Stimulated activated CD8-positive, alpha-beta memory T cell treated with anti-CD3 and anti-CD28 coated beads, Interleukin-12 subunit alpha, Interleukin-12 subunit beta, amount 100 ng/mL, for 4 hours (primary cell): ENCODE measurements around the gene HIRIP3.
A peak's percentile ranks its signal among the peaks of the same experiment; 100 is the strongest.

ENCODE experiments used
- DNase-seq: peaks from one replicate; pipeline ENCODE4 v3.0.0-alpha.2; 2020; ENCODE audit warnings: low read depth

HIRIP3 gene

DNA sequence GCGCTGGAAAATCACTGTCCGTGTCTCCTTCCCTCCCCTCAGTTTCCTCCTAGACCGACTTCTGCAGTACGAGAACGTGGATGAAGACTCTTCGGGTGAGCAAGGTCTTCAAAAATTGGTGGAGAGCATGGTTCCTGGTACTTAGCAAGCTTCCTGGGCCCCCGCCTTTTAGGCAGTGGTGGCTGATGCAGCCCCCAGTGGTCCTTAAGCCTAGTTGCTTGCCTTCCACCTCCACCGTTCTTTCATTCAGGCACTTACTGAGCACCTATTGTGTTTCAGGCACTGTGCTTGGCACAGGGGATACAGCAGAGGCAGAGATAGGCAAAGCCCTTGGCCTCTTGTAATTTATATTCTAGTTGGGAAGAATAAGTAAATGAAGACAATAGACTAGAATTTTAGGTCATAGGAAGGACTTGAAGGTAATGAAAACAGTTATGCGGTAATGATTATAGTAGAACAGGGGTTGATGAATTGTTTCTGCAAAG is 1.4 kb upstream of the HIRIP3 start:
- DNase-seq: no peak

DNA sequence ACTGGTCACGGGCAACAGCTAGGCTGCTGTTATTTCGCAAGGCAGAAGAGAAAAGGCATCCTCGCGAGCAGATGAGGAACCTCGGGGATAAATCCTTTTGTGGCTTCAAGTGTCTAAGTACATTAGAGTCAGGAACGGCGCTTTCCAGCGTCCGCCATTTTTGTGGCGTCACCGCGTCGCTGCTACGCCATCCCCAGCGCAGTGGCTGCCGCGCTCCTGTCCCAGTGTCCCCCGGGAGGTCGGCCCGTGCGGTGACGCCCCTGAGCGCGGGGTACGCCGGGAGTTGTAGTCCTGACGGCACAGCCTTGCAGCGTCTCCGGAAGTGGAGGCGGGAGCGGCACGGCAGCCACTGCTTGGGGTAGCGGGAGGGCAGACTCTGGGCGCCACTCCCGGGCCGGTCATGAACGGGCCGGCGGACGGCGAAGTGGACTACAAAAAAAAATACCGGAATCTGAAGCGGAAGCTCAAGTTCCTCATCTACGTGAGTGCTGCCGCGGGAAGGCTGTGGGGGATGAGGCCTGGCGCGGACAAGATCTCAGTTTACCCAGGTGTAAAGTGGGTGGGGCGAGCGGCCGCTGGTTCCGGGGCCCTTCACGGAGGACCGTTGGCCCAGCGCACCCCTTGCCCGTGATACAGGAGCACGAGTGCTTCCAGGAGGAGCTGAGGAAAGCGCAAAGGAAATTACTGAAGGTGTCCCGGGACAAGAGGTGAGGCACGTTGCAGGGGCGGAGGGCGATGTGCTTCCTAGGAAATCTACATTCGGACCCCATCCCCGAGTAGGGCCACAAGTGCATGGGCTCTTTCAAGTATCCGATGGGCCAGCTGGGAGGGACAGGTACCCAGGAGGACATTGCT is 721 bp upstream of the HIRIP3 start, which contains the start of gene INO80E:
Gene INO80E, plus strand, starts transcription at position 331 of the 855 bp plus-strand sequence. Its CDS starts 70 bp downstream, at position 401.
- DNase-seq: peak; percentile 99

DNA sequence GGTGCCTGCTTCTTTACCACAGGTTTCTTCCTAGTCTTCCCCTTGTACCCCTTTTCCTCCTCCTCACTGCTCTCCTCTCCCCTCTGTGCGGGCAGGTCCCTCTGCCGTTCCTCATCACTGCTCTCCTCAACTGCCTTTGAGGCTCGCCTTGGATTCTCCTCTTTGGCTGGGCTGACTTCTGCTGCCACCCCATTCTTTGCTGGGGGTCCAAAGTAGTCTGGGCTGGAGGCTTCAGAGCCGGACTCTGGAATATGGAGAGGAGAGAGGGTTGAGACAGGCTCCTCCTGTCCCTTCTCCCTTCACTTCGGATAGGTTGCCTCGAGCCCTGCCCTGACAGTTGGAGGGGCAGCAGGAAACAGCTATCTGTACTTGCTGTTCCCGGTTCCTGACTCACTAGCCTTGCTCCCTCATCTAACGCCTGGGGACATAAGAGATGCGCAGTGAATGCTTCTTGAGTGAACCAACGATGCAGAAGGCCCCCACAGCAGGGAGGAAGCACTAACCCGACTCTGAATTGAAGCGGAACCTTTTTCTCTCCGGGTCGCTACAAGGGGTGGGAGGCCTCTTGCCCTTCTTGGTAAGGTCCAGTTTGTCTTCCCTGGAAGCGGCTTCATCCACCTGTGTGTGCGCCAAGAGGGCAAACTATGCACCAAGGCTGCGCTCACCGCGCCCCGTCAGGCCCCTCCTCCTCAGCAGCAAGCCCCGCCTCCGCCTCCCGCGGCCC is 655 bp downstream of the HIRIP3 start:
- peak; percentile 48 for DNase-seq

DNA sequence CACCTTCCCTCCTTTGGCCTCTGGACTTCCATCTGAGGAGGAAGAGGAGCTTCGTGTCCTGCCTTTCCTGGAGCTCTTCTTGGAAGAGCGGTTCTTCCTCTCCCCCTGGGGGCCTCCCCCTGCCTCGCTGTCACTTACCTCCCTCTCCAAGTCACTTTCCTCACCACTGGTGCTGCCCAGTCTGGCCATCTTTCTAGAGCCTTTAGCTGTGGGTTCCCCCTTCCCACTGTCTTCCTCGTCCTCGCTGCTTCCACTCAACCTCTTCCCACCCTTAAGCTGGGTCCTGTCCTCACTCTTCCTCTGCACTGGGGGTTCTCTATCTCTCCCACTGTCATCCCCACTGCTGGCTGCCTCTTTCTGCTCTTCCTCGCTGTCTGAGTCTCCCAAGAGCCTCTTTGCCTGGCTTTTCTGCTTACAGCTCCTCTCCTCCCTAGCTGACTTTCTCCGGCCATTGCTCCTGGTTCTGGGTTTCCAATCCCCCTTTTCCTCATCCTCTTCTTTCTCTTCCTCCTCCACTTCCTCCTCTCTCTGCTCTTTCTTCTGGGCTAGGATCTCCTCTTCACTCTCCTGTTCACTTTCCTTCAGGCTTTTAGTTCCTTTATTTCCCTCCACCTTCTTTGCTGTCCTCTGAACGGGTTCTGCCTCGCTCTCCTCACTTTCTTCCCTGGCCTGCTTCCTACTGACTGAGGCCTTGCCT is 1.4 kb downstream of the HIRIP3 start:
- DNase-seq: no peak

DNA sequence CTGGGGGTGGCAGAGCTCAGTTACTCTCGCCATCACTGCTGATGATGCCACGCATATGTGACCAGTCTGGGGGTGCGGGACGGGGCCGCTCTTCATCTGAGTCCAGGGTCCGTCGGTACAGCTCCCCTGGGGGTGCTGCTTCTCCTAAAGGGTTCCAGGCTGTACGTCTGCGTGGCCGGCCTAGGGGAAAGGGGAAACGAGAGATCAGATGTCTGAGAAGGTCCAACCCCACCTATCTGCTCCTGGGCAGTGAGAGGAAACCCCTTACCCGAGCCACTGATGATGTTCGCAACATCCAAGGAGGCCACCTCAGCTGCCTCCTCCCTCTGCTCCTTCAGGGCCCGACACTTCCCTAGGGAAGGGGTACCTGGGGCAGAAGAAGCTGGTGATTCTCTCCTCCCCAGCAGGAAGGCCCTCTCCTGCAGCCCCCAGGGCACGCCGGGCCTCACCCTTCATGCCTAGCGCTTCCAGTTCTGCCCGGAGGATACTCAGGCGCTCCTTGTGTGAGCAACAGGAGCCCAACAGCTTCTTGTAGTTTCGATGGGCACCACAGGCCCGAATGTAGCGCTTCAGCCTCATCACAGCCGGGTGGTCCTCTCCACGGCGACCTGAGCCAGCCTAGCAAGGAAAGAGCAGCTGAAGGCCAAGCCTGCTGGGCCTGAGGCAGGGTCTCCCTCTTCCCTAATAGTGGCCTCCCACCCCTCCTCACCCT is 2.1 kb downstream of the HIRIP3 start:
- no peak for DNase-seq

DNA sequence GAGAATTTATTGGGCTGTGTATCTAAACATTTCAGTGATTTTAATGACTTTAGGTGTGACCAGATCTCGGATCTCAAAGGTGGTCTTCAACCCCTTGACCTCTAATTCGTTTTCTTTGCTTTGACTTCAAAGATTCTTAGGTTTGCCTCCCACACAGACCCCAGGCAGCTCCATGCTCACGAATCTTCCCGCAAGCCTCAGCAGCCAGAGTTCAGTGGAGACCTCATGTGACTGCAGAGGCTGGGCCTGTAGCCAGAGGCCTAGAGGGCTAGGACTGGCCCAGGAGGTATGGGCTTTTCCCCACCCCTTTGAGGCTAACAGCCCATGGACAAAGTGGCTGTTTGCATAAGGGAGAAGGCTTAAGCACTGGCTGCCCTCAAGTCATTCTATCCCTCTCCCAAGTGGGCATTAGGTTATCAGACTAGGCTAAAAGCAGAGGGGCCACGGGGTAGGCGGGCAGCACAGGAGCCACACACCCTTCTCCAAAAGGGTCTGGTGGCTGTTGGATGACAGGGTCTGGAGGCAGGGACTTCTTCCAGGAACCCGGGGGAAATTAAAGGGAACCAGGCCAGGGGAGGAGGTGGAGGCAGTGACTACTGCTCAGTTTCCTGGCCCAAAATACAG is 3.0 kb downstream of the HIRIP3 start:
- DNase-seq: no peak

DNA sequence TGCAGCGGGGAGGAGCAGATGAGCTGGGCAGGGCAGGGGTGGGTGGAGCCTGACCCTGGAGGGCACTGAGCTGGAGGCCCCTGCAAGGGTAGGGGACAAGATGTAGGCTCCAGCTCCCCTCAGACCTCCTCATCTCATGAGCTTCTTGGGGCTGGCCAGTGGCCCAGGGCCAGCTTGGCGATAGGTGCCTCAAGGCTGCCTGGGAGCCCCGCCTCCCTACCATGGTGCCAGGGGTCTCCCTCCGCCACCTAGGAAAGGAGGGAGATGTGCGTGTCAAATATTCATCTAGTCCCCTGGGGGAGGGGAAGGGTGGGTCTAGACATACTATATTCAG is 3.9 kb downstream of the HIRIP3 start:
- DNase-seq: no peak

DNA sequence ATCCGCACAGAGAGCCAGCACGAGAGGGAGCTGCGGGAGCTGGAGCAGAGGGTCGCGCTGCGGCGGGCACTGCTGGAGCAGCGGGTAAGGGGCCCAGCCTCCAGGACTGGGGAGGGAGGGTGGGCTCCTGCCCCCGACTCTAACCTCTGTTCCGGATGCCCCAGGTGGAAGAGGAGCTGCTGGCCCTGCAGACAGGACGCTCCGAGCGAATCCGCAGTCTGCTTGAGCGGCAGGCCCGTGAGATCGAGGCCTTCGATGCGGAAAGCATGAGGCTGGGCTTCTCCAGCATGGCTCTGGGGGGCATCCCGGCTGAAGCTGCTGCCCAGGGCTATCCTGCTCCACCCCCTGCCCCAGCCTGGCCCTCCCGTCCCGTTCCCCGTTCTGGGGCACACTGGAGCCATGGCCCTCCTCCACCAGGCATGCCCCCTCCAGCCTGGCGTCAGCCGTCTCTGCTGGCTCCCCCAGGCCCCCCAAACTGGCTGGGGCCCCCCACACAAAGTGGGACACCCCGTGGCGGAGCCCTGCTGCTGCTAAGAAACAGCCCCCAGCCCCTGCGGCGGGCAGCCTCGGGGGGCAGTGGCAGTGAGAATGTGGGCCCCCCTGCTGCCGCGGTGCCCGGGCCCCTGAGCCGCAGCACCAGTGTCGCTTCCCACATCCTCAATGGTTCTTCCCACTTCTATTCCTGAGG is 4.4 kb downstream of the HIRIP3 start:
- DNase-seq: no peak

DNA sequence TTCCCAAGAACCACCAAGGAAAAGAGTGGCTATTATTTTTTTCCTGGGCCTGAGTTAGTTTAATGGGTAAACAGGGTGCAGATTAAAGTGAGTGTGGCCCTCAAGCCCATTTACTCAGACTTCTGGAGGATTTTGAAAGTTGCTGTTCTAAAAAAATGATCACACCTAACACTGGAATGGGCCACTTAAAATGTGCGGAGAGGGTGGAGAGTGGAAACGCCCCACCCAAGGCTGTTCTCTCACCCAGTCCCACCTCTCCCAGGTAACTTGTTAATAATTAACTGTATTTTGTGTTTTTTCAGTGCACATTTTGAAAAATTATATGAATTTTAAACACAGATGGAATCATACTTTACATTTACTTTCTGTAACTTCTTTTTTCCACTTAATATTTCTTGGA is 5.4 kb downstream of the HIRIP3 start:
- DNase-seq: no peak

DNA sequence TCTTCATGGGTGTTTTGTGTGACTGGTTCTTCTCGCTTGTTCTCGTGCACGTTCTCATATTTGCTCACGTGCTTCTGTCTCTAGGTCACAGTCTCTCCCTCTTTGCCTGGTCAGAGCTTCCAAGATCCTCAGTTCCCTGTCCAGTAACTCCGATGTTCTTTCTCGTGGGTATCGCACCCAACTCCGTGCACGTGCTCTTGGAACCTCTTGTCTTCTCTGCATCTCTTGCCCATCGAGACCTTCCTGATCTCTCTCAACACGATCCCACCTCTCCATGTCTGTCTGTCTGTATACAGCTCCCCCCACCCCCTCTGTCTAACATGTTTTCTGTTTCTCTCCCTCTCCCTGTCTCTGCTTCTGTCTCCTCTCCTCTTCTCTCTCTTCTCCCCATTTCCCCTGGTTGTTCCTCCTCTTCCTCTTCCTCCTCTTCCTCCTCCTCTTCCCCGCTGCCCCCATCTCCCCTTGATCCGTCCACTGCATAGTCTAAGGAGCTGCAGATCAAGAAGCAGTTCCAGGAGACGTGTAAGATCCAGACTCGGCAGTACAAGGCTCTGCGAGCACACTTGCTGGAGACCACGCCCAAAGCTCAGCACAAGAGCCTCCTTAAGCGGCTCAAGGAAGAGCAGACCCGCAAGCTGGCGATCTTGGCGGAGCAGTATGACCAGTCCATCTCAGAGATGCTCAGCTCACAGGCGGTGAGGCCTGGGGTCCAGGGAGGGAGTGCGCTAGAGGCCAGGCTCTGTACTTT is 6.1 kb downstream of the HIRIP3 start:
- no peak for DNase-seq

DNA sequence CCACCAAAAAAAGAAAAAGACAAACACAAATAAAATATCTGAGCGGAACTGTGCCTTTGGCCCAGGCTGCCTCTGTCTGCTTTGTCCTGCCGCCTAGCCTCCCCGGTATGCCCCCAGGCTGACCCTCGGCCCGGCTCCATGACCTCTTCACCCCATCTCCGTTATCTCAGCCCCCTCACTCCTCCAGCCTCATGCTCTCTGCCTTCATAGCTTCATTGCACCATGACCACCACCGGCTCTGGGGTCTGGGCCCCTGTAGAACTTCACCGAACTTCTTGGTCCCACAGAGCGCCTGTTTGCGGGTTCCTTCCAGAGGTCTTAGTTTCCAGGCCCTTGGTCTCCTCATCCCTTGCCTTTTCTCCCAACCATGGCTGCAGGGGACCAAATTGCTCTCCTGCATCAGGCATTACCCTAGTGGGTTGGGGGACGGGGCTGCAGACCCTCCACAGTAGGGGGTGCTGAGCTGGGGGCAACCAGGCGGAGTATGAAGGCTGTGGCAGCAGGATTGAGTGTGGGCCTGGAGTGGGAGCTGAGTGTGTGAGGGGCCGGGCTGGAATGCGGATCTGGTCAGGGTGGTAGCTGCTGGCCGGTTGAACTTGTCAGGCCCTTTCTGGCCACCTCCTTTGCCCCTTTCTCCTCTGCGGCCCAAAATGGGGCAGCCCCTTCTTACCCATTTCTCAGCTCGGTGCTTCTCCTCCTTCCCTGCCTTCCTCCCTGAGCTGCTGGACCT is 6.9 kb downstream of the HIRIP3 start:
- no peak for DNase-seq

DNA sequence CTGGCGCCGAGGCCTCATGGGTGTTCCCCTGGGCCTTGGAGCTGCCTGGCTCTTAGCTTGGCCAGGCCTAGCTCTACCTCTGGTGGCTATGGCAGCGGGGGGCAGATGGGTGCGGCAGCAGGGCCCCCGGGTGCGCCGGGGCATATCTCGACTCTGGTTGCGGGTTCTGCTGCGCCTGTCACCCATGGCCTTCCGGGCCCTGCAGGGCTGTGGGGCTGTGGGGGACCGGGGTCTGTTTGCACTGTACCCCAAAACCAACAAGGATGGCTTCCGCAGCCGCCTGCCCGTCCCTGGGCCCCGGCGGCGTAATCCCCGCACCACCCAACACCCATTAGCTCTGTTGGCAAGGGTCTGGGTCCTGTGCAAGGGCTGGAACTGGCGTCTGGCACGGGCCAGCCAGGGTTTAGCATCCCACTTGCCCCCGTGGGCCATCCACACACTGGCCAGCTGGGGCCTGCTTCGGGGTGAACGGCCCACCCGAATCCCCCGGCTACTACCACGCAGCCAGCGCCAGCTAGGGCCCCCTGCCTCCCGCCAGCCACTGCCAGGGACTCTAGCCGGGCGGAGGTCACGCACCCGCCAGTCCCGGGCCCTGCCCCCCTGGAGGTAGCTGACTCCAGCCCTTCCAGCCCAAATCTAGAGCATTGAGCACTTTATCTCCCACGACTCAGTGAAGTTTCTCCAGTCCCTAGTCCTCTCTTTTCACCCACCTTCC is 7.9 kb downstream of the HIRIP3 start:
- no peak for DNase-seq

DNA sequence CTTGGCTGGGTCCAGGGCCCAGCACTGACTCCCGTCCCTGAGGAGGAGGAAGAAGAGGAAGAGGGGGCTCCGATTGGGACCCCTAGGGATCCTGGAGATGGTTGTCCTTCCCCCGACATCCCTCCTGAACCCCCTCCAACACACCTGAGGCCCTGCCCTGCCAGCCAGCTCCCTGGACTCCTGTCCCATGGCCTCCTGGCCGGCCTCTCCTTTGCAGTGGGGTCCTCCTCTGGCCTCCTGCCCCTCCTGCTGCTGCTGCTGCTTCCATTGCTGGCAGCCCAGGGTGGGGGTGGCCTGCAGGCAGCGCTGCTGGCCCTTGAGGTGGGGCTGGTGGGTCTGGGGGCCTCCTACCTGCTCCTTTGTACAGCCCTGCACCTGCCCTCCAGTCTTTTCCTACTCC is 8.5 kb downstream of the HIRIP3 start:
- DNase-seq: no peak

DNA sequence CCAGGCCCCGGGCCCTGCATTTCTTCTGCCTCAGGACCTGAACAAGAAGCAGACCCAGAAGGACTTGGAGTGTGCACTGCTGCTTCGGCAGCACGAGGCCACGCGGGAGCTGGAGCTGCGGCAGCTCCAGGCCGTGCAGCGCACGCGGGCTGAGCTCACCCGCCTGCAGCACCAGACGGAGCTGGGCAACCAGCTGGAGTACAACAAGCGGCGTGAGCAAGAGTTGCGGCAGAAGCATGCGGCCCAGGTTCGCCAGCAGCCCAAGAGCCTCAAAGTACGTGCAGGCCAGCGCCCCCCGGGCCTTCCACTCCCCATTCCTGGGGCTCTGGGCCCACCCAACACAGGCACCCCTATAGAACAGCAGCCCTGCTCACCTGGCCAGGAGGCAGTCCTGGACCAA is 9.2 kb downstream of the HIRIP3 start:
- DNase-seq: no peak

DNA sequence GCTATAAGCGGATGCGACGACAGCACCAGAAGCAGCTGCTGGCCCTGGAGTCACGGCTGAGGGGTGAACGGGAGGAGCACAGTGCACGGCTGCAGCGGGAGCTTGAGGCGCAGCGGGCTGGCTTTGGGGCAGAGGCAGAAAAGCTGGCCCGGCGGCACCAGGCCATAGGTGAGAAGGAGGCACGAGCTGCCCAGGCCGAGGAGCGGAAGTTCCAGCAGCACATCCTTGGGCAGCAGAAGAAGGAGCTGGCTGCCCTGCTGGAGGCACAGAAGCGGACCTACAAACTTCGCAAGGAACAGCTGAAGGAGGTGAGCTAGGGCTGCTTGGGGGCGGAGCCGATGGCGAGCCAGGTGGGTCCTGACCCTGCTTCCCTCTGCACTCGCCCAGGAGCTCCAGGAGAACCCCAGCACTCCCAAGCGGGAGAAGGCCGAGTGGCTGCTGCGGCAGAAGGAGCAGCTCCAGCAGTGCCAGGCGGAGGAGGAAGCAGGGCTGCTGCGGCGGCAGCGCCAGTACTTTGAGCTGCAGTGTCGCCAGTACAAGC is 10.1 kb downstream of the HIRIP3 start:
- DNase-seq: no peak

DNA sequence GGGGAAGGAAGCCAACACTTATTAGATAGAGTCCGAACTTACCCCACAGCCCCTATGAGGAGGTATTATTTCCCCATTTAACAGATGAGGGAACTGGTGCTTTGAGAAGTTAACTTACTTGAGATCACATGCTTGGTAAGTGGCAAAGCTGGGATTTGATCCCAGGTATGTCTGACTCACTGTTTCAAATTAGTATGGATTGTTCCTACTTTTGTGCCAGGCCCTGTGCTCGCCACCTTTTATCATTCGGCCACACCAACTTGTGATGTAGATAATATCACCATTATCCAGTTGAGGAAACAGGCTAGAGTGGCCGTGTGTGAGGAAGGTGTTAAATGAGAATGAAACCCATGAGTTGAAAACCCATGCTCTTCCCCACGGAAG is 10.7 kb downstream of the HIRIP3 start:
- DNase-seq: no peak

DNA sequence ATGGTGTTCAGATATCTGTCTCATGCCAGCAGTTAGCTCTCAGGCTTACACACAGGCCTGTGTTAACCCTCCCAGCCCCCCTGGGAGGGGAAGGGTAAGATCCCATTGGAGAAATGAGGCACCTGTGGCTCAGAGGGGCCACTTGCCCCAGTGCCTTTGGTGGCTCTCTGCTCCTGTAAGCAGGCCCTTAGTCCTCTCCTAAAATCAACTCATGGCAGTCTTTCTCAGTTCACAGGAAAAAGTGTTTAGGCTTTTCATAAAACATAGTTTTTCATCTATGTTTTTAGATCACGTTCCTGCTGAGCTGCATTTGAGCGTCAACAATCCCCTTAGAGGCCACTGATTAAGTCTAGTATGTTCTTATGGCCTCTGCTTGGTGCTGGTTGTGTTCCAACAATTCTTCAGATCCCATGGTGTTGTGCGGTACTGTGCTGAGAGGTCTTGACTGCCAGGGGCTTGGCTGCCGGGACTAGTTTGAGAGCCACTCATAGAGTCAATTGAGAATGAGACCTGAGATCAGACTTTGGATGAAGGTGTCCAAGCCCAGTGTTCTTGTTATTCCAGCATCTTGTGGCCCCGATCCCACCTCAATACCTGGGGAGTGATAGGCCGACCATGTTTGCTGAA is 11.2 kb downstream of the HIRIP3 start:
- no peak for DNase-seq
